ENCODE data around the gene TMEM185B. TPM values are rescaled to one million over a fixed set of nuclear protein-coding genes. Genes with fewer than 3 reads are reported as not detected.

TMEM185B gene
- total and polyA plus RNA-seq, 10 of the 15 experiments (the other 5 are each of a cell fraction or from before 2014, with no cell fraction given) = 2.4 to 20.9 (median 14.5) TPM

DNA sequence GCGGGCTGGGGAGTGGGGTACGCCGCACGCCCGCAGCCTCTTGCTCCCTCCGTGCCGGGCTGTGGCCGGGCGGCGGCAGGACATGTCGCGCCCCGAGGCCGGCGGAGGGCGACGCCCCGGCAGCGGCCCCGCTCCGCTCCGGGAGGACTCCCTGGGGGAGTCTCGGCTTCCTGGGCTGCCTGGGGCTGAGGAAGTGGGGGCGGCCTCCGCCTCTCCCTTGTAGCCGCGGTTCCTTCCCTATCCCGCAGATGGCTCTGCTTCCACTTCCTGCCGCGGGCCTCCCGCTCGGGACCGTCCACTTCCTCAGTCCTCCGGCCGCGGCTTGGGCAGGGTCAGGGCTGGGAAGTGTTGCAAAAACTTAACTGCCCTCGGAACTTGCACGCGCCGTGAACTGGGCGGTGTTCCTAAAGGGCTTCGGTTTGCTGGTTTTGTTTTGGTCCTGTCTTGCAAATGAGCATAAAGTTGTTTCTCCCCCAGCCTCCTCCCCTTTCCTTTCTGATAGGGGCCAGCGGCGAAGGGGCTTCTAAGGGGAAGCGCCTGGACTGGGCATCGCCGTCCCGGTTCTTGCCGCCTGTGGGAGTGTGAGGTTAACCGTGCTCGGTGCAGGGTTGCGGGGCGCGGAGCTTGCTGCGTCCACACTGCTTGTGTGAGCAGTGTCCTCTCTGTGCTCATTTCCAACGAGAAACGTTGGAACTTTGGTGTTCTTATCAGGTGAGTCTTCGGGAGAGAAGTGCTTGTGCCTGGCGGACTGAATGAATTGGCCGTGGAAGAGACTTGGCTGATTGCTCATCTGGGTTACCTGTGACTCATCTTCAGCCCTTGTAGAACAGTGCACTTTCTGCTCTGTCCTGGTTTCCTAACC is 30.1 kb upstream of the TMEM185B start (continued):
- TF ChIP-seq EED (IDR thresholded peaks at IDR 0.05; ENCODE audit: low read depth) (peak; percentile 74), ETV6 (conservative IDR thresholded peaks at IDR 0.05 in 1 of 2, IDR thresholded peaks at IDR 0.05 in 1 of 2; ENCODE audit: borderline replicate concordance in 1 of 2, low read depth in 1 of 2) (peak in 1 of 2 experiments; percentile 78; a peak in 2 of 4 replicates), SREBF2 (IDR thresholded peaks at IDR 0.05; ENCODE audit: low read length) (no peak), BRCA1 (IDR thresholded peaks at IDR 0.05; ENCODE audit: low read depth, low read length) (no peak), SMARCA5 (IDR thresholded peaks at IDR 0.05) (peak; percentile 91), JUNB (IDR thresholded peaks at IDR 0.05) (no peak), EGR1 (IDR thresholded peaks at IDR 0.05; ENCODE audit: borderline replicate concordance in 1 of 2, low read depth in 2 of 2, low read length in 2 of 2) (peak in 1 of 2 experiments; percentile 20; a peak in 1 of 3 replicates), NR2F1 (conservative IDR thresholded peaks at IDR 0.05) (peak; percentile 55; the same call in 1 of the 2 replicates), HCFC1 (IDR thresholded peaks at IDR 0.05; ENCODE audit: low read length) (no peak), IKZF1 (conservative IDR thresholded peaks at IDR 0.05) (peak; percentile 93), NFXL1 (IDR thresholded peaks at IDR 0.05; ENCODE audit: borderline replicate concordance) (peak; percentile 85; the same call in 1 of the 2 replicates), LARP7 (IDR thresholded peaks at IDR 0.05) (peak; percentile 76), YY1 (IDR thresholded peaks at IDR 0.05; ENCODE audit: low read depth, low read length) (0 out of 2 replicates have a peak, but pooled peaks have one; percentile 1), POLR2A (IDR thresholded peaks at IDR 0.05; ENCODE audit: low read depth, low read length) (0 out of 2 replicates have a peak, but pooled peaks have one; percentile 7), MYC (IDR thresholded peaks at IDR 0.05; ENCODE audit: insufficient read depth, insufficient read length, insufficient replicate concordance, low read length, severe bottlenecking) (no peak)
- TF ChIP-seq, protein P1, sequence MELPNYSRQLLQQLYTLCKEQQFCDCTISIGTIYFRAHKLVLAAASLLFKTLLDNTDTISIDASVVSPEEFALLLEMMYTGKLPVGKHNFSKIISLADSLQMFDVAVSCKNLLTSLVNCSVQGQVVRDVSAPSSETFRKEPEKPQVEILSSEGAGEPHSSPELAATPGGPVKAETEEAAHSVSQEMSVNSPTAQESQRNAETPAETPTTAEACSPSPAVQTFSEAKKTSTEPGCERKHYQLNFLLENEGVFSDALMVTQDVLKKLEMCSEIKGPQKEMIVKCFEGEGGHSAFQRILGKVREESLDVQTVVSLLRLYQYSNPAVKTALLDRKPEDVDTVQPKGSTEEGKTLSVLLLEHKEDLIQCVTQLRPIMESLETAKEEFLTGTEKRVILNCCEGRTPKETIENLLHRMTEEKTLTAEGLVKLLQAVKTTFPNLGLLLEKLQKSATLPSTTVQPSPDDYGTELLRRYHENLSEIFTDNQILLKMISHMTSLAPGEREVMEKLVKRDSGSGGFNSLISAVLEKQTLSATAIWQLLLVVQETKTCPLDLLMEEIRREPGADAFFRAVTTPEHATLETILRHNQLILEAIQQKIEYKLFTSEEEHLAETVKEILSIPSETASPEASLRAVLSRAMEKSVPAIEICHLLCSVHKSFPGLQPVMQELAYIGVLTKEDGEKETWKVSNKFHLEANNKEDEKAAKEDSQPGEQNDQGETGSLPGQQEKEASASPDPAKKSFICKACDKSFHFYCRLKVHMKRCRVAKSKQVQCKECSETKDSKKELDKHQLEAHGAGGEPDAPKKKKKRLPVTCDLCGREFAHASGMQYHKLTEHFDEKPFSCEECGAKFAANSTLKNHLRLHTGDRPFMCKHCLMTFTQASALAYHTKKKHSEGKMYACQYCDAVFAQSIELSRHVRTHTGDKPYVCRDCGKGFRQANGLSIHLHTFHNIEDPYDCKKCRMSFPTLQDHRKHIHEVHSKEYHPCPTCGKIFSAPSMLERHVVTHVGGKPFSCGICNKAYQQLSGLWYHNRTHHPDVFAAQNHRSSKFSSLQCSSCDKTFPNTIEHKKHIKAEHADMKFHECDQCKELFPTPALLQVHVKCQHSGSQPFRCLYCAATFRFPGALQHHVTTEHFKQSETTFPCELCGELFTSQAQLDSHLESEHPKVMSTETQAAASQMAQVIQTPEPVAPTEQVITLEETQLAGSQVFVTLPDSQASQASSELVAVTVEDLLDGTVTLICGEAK (IDR thresholded peaks at IDR 0.05; ENCODE audit: borderline replicate concordance) = peak; percentile 9; the same call in 1 of the 2 replicates
- TF ChIP-seq, protein P2, sequence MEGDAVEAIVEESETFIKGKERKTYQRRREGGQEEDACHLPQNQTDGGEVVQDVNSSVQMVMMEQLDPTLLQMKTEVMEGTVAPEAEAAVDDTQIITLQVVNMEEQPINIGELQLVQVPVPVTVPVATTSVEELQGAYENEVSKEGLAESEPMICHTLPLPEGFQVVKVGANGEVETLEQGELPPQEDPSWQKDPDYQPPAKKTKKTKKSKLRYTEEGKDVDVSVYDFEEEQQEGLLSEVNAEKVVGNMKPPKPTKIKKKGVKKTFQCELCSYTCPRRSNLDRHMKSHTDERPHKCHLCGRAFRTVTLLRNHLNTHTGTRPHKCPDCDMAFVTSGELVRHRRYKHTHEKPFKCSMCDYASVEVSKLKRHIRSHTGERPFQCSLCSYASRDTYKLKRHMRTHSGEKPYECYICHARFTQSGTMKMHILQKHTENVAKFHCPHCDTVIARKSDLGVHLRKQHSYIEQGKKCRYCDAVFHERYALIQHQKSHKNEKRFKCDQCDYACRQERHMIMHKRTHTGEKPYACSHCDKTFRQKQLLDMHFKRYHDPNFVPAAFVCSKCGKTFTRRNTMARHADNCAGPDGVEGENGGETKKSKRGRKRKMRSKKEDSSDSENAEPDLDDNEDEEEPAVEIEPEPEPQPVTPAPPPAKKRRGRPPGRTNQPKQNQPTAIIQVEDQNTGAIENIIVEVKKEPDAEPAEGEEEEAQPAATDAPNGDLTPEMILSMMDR (IDR thresholded peaks at IDR 0.05 in 2 of 3, conservative IDR thresholded peaks at IDR 0.05 in 1 of 3; ENCODE audit: control insufficient read depth in 2 of 3, extremely low read depth in 1 of 3, insufficient read depth in 1 of 3, low read depth in 3 of 3, low read length in 3 of 3) = peak in 2 of 3 experiments; percentile 6 to 41; a peak in 2 of 6 replicates
- TF ChIP-seq, protein P3, sequence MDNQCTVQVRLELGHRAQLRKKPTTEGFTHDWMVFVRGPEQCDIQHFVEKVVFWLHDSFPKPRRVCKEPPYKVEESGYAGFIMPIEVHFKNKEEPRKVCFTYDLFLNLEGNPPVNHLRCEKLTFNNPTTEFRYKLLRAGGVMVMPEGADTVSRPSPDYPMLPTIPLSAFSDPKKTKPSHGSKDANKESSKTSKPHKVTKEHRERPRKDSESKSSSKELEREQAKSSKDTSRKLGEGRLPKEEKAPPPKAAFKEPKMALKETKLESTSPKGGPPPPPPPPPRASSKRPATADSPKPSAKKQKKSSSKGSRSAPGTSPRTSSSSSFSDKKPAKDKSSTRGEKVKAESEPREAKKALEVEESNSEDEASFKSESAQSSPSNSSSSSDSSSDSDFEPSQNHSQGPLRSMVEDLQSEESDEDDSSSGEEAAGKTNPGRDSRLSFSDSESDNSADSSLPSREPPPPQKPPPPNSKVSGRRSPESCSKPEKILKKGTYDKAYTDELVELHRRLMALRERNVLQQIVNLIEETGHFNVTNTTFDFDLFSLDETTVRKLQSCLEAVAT (IDR thresholded peaks at IDR 0.05) = peak; percentile 44; the same call in 1 of the 2 replicates

All from GM12878 (cell line).